Femur (tissue), 1 donor: ENCODE results near the gene ZNF718.
"Not testable (repeated sequence)": the region's sequence is repeated elsewhere in the genome, so short reads cannot be mapped to it uniquely, and the experiment has no call there.

Source experiments
- DNase-seq: peaks from one replicate; pipeline ENCODE4 v3.0.0-alpha.2; 2017

ZNF718 gene

DNA sequence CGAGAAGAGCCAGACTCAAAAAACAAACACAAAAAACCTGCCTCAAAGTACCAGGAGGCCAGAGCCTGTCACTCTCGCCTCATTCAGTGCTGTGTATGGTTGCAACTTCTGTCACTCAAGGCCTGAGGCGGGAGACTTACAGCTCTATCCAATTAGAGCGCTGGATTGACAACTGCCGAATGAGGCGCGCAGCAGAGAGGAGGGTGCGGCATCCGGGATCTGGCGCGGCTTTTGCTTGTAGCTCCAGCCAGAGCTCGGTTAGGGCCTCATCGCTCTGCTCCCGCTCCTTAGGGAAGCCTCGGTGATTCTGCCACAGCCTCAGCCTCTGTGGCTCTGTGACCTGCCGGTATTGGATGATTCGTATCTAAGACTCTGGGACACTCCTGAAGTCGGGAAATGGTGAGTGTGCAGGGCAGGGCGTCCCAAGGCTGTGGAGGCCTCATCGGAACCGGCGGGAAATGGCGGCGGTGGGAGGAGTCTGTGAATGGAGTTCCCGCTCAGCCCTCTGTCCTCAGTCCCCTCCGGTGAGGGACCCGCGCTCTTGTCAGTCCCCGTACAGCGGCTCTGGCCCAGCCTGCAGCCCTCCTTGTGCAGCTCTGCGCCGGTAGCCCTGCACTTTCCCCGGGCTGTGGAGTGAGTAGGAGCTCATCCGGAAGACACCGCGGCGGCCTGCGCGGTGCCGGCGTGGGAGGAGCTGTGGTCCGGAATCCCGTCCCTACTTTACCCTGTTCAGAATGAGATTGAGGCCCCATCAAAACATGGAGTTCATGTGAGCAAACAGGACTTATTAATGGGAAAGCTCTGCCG is at the start of gene ZNF718:
Gene ZNF718 (plus strand): TSS at position 227 of the 807 bp plus-strand sequence. CDS start 170 bp downstream, at position 397.
- peak; percentile 96 for DNase-seq

GRCh38 chr4:85951-86350 is 38.4 kb upstream of the ZNF718 start:
- DNase-seq, result no peak

DNA sequence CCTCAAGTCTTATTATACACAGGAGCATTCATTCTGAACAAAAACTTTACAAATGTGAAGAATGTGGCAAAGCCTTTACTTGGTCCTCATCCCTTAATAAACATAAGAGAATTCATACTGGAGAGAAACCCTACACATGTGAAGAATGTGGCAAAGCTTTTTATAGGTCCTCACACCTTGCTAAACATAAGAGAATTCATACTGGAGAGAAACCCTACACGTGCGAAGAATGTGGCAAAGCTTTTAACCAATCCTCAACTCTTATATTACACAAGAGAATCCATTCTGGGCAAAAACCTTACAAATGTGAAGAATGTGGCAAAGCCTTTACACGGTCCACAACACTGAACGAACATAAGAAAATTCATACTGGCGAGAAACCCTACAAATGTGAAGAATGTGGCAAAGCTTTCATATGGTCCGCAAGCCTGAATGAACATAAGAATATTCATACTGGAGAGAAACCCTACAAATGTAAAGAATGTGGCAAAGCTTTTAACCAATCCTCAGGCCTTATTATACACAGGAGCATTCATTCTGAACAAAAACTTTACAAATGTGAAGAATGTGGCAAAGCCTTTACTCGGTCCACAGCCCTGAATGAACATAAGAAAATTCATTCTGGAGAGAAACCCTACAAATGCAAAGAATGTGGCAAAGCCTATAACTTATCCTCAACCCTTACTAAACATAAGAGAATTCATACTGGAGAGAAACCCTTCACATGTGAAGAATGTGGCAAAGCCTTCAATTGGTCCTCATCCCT is 37.6 kb upstream of the ZNF718 start:
- not testable (repeated sequence) for DNase-seq

- DNase-seq, result no peak
These were observed 25.9 kb upstream of the ZNF718 start for GRCh38 chr4:98386-98785.

- DNase-seq, result no peak
These were observed 24.4 kb upstream of the ZNF718 start for GRCh38 chr4:99863-100262.

DNA sequence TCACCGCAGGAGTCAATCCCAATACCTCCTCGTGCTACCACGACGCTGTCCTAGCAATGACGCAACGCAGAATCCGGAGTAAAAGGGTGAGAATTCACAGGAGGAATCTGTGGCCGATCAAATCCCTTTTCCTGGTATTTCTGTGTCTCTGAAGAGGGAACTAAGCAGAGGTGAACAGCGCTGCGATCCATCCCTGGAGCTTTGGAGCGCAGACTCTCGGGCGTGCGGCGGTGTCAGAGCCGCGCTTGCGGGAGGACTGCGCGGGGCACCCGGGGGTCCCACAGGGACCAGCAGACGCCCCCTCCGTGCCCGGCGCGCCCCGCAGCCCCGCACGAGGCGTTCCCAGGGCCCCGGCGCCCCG is 17.2 kb upstream of the ZNF718 start:
- DNase-seq, result no peak

DNA sequence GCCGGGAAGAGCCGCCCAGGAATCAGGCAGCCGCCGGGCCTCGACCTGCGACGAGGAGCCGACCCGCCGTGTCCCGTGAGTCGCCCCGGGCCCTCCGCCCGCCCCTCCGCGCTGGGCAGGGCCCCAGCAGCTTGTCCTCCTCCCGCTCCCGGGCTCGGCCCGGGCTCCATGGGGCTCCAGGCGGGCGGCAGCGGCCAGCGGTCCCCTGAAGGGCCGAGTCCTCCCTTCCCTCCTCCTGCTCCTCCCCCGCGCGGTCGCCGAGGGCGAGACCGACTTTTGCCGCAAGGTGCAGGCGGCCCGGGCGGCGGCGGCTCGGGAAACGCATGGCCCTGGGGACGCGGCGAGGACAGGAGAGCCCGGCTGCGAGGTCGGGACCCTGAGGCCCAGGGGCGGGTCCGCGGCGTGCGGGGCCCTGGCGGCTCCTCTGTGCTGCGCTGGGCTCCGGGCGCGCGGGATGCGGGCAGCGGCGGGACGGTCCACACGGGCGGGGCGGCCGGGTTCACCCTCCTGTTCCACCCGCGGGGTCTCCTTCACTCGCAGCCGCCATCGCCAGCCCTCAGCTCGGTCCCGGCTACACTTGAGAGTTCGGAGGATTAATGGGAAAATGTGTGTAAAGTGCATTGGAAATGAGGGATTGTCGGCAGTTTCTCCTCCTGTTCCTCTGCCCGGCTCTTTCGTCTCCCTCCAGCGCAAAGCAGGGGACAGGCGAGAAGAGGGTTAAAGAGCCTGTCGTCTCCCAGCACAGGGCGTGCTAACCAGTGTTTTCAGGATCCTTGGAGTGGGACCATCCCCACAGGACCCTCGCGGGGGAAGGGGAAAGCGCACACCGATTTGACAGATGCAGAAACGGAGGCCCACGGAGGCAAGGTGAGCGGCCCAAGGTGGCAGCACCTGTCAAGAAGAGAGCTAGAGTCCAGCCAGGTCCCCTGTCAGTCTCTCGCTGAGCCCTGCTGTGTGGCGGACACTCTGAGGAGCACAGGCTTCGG is 16.6 kb upstream of the ZNF718 start:
- no peak for DNase-seq

DNA sequence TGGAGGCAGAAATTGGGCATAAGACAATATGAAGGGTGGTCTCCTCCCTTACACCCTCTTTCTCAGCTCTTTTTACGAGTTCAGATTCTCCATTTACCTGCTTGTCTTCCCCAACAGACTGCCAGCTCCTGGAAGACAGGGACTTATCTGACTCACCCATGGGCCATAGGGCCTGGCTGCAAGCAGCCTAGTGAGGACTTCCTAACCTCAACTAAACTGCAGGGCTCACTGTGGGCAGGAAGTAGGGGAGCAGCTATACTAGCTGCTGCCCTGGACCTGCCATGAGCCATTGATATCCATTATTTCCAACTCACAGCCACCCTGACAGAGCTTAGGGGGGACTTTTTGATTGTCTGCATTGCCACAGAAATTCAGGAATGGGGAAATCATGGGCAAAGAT is 11.5 kb upstream of the ZNF718 start:
- no peak for DNase-seq

DNA sequence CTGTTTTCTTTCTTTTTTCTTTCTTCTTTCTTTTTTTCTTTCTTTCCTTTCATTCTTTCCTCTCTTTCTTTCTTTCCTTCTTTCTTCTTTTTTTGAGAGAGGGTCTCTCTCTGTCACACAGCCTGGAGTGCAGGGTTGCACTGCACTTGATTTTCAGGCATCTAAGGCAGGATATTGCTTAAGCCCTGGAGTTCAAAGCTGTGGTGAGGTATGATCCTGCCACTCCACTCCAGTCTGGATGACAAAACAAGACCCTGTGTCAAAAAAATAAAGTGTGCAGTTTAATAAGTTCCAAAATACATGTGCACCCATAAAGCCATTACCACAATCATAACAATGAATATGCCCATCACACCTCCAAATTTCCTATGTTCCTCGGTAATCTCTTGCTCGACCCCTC is 10.6 kb upstream of the ZNF718 start:
- DNase-seq, result no peak

GRCh38 chr4:114149-114548 is 10.2 kb upstream of the ZNF718 start:
- DNase-seq, result no peak

DNA sequence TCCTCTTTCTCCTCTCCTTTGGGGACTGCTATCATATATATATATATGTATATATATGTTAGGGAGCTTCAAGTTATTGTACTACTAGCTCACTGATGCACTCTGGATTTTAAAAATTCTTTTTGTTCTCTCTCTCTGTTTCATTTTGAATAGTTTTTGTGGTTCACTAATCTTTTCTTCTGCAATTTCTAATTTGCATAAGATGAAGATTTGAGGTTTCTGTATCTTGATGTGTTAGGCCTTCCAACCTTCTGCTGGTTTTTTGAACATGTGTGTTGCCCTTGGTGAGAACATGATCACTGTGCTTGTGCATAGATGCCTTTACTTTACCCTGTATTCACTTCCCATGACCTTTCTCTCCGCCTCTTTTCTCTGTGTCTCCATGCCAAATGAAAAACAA is 7.8 kb upstream of the ZNF718 start:
- no peak for DNase-seq

- DNase-seq, result no peak
These were observed 3.7 kb upstream of the ZNF718 start for GRCh38 chr4:120616-121015.

DNA sequence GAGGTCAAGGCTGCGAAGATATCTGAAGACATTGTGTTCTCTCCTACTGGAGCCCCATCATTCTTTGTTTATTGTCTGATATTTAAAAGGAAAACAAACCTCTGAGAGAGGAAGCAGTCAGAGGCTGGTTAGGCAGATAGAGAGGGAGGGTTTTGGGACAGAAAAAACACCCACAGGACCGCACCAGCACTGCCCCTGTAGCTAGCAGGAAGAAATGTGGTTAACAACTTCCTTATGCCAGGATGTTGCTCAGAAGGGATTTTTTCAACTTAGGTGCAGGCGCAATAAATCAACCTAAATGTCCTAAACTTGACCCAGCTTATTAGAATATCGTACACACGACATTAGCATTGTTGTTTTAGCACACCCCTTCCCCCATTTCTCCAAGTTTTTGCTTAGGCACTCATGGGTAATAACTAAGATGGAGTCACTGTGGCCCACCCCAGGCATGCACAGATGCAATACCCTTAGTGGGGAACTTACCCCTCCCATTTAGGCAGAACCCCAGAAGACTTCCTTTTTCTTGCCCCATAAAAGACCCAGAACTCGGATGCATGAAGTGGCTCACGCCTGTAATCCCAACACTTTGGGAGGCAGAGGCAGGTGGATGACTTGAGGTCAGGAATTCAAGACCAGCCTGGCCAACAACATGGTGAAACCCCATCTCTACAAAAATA is 2.8 kb upstream of the ZNF718 start:
- DNase-seq, result no peak

- DNase-seq, result not testable (repeated sequence)
These were observed 403 bp upstream of the ZNF718 start for GRCh38 chr4:123922-124274.

GRCh38 chr4:125091-125771 is 930 bp downstream of the ZNF718 start:
- no peak for DNase-seq

- no peak for DNase-seq
These were observed 1.5 kb downstream of the ZNF718 start for GRCh38 chr4:125833-126232.

DNA sequence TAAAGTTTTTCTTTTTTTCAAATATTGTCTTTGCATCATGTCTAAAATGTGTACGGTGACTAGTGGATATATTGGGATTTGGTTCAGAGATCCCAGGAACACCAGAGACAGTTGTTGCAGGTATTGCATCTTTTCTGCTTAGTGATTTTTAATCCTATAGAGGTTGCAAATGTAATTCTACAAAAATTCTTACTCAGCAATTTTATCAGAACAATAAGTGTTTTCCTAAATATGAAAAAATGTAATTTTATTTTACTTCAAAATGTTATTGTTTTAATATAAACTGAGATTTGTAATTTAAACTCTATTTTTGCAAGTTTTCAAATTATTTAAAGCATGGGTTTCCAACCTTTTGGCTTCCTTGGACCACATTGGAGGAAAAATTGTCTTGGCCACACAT is 8.2 kb downstream of the ZNF718 start:
- no peak for DNase-seq

DNA sequence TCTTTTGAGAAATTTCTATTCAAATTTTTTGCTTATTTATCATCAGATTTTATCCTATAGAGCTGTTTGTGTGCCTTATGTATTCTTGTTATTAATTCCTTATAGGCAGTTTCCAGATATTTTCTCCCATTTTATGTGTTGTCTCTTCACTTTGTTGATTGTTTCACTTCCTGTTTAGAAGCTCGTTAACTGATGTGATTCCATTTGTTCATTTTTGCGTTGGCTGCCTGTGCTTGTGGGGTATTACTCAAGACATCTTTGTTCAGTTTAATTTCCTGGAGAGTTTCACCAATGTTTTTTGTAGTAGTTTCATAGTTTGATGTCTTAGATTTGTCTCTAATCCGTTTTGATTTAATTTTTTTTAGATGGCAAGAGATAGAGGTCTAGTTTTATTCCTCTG is 14.6 kb downstream of the ZNF718 start:
- no peak for DNase-seq

GRCh38 chr4:139691-140090 is 15.4 kb downstream of the ZNF718 start:
- DNase-seq, result no peak

DNA sequence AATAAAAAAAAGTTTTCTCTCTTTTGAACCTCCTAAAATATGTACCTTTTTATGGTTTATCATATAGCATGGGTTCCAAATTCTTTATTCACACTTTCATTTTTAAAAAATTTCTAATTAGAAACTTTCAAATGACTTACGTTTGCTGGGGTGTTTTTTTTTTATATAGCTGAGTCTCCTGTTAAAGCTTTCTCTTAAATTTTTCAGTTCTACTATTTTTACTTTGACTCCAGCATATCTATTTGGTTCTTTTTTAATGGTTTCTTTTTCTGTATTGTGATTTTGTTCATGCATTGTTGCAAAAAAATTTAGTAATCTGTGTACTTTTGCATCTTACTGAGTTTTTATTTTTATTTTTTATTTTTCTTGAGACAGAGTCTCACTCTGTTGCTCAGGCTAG is 22.3 kb downstream of the ZNF718 start:
- no peak for DNase-seq

DNA sequence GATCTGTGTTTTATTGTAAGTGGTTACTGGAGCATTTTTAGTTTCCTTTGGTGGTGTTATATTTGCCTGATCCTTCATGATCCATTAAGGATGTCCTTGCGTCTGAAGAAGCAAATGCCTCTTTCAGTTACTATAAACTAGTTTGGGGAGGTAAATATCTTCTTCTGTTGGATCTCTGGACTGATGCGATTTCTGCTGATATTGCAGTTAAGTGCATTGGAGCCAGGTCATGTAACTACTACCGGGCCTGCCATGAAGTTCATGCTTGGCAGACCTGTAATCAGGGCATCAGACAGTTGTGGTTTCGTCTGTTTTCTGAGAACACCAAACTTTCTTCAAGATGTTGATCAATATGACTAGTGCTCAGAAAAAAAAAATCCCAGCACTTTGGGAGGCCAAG is 22.9 kb downstream of the ZNF718 start:
- DNase-seq, result no peak
